Hepatocyte (in vitro differentiated cells): ENCODE data around the gene RPAP2.

Source experiments
- CTCF ChIP-seq: fragments of 200-600 bp; sonication (generic); IDR thresholded peaks from 2 replicates; pipeline ENCODE4 v1.5.1; 2016; ENCODE audit warnings: antibody characterized with exemption, mild to moderate bottlenecking; ENCODE audit not compliant: poor library complexity
- EZH2 ChIP-seq: fragments of 200-600 bp; sonication (generic); IDR thresholded peaks from 2 replicates; pipeline ENCODE4 v1.6.1; 2016; ENCODE audit warnings: antibody characterized with exemption, mild to moderate bottlenecking, borderline replicate concordance
- EZH2phosphoT487 ChIP-seq: fragments of 200-600 bp; sonication (generic); IDR thresholded peaks from one replicate; pipeline ENCODE4 v1.6.1; 2018; ENCODE audit warnings: antibody characterized with exemption, mild to moderate bottlenecking, low read depth, moderate library complexity; ENCODE audit not compliant: unreplicated experiment, severe bottlenecking

DNA sequence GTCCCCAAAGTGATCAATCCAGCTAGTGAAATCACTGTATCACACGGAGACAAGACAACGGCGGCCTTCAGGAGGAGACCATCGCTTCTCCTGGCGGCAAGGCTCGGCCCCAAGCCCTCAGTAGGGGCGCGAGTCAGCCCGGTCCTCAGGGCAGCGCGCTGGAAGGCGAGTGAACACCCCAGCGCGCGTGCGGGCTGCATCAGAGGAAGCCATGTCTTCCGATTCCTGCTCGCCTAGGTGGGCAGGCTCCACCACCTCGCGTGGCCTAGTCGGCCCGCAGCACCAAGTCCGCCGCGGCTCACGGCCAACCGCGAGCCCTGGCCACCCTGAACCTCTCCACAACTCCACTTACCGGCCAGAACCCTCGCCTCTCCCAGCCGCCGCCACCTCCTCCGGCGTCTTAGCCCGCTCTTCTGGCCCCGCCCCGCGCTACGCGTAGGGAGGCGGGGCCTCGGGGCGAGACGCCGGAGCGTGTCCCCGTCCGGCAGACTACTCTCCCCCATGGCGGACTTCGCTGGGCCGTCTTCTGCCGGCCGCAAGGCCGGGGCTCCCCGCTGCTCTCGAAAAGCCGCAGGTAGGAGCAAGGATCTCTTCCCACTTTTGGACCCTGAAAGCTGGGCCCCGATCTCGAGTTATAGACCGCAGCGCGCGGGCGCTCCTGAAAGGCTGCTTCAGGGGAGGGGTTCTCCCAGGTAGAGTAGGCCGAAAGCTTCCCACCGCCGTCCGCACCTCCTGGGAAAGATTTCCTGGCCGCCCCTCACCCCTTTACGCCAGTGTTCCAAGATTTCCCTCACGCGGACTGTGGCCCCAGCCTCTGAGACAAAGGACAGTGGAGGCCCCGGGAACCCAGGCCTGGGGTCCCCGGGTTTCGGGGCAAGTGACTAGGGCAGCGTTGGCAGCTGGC lies at the start of gene RPAP2, which contains the start of gene GLMN:
- no peak for TF ChIP-seq CTCF
- no peak for TF ChIP-seq EZH2
- no peak for TF ChIP-seq EZH2phosphoT487
